GM12878 (cell line): ENCODE data around the gene SLC45A3. TPM values are rescaled to one million over a fixed set of nuclear protein-coding genes. Genes with fewer than 3 reads are reported as not detected.

Source experiments
- EED ChIP-seq: sonication (generic); IDR thresholded peaks from 2 replicates; pipeline ENCODE4 v1.6.1; 2016; ENCODE audit warnings: antibody characterized with exemption, low read depth
- ETV6 ChIP-seq, 2 experiments: fragments of 450-650 bp in 1 of 2; IDR thresholded peaks in 1 of 2; conservative IDR thresholded peaks in 1 of 2; 2 replicates each; pipeline ENCODE4 v1.6.1; 2014; ENCODE audit warnings: antibody characterized with exemption in 1 of 2, borderline replicate concordance in 1 of 2, low read depth in 1 of 2, mild to moderate bottlenecking in 1 of 2, moderate library complexity in 1 of 2
- EZH2 ChIP-seq: IDR thresholded peaks from 2 replicates; pipeline ENCODE4 v1.6.1; 2012; ENCODE audit warnings: low read depth, mild to moderate bottlenecking, control low read depth, inconsistent platforms, low read length, borderline replicate concordance; ENCODE audit not compliant: control insufficient read depth
- JUNB ChIP-seq: IDR thresholded peaks from 2 replicates; pipeline ENCODE4 v1.6.1; 2016; ENCODE audit warnings: antibody characterized with exemption, mild to moderate bottlenecking
- MEF2B ChIP-seq: fragments of 450-650 bp; IDR thresholded peaks from 2 replicates; pipeline ENCODE4 v1.6.1; 2018; ENCODE audit warnings: mild to moderate bottlenecking, moderate library complexity; ENCODE audit not compliant: partially characterized antibody, poor library complexity, severe bottlenecking
- NR2C2 ChIP-seq: IDR thresholded peaks from 2 replicates; pipeline ENCODE4 v1.6.1; 2011; ENCODE audit warnings: borderline replicate concordance, low read depth; ENCODE audit not compliant: control insufficient read depth, insufficient read length
- PAX8 ChIP-seq: fragments of 450-650 bp; IDR thresholded peaks from 2 replicates; pipeline ENCODE4 v1.6.1; 2017; ENCODE audit warnings: mild to moderate bottlenecking, moderate library complexity
- SMAD1 ChIP-seq: fragments of 450-650 bp; IDR thresholded peaks from 2 replicates; pipeline ENCODE4 v1.6.1; 2018; ENCODE audit warnings: mild to moderate bottlenecking, low read depth; ENCODE audit not compliant: partially characterized antibody
- STAT3 ChIP-seq: IDR thresholded peaks from 2 replicates; pipeline ENCODE4 v1.6.1; 2011; ENCODE audit warnings: low read depth, low read length, improper control_type of control experiment
- TARDBP ChIP-seq: IDR thresholded peaks from 2 replicates; pipeline ENCODE4 v1.6.1; 2016; ENCODE audit warnings: borderline replicate concordance
- WRNIP1 ChIP-seq: IDR thresholded peaks from 2 replicates; pipeline ENCODE4 v1.6.1; 2011; ENCODE audit warnings: low read depth, low read length, improper control_type of control experiment, borderline replicate concordance
- ZNF207 ChIP-seq: fragments of 450-650 bp; IDR thresholded peaks from 2 replicates; pipeline ENCODE4 v1.6.1; 2014; ENCODE audit warnings: antibody characterized with exemption, mild to moderate bottlenecking, borderline replicate concordance
- ZSCAN29 ChIP-seq: fragments of 450-650 bp; IDR thresholded peaks from 2 replicates; pipeline ENCODE4 v1.6.1; 2017; ENCODE audit warnings: mild to moderate bottlenecking, moderate library complexity
- polyA plus RNA-seq, 11 experiments: library from polyadenylated mRNA; depleted of rRNA in 4 of 11; unstranded in 6 of 11; stranded (reverse) in 5 of 11; fragments of >200 nt; fragmentation: Nextera tagmentation in 4 of 11; fragmentation: Illumina TruSeq in 1 of 11; extraction: Ambion mirVana in 4 of 11; extraction: Trizol in 1 of 11; gene quantifications; 1 replicate in 1 of 11; 2 replicates in 10 of 11; pipeline versions ENCODE4 v1.2.1 to v1.2.3, GENCODE V29; 2011 to 2016; ENCODE audit warnings: inconsistent platforms in 2 of 11, missing spikeins in 2 of 11, low read depth in 1 of 11
- total RNA-seq, 4 experiments: library from RNA; depleted of rRNA in 3 of 4; stranded (reverse); fragments of >200 nt in 3 of 4; fragmentation: Illumina TruSeq in 1 of 4; extraction: Trizol in 1 of 4; gene quantifications; 2 replicates each; pipeline versions ENCODE4 v1.2.1 to v1.2.3, GENCODE V29; 2013 to 2021
- TF ChIP-seq, protein P1 (sequence below): fragments of 450-650 bp; formaldehyde crosslinking; IDR thresholded peaks from 2 replicates; pipeline ENCODE4 v1.5.0; 2022; ENCODE audit warnings: mild to moderate bottlenecking, missing genetic modification characterization
- TF ChIP-seq, protein P2 (sequence below): IDR thresholded peaks from 2 replicates; pipeline ENCODE4 v1.6.1; 2012; ENCODE audit warnings: improper control_type of control experiment, low read depth, low read length; ENCODE audit not compliant: insufficient replicate concordance
- TF ChIP-seq, protein P3 (sequence below): IDR thresholded peaks from 2 replicates; pipeline ENCODE4 v1.6.1; 2011; ENCODE audit warnings: borderline replicate concordance, low read depth, mild to moderate bottlenecking, moderate library complexity, low read length; ENCODE audit not compliant: insufficient read depth, poor library complexity, severe bottlenecking
- TF ChIP-seq, protein P4 (sequence below): fragments of 450-650 bp; IDR thresholded peaks from 2 replicates; pipeline ENCODE4 v1.6.1; 2017; ENCODE audit warnings: low read depth, mild to moderate bottlenecking, moderate library complexity

Gene SLC45A3
- total and polyA plus RNA-seq, 10 of the 15 experiments (the other 5 are each of a cell fraction or from before 2014, with no cell fraction given), result 0.26 to 10.3 (median 4.1) TPM

DNA sequence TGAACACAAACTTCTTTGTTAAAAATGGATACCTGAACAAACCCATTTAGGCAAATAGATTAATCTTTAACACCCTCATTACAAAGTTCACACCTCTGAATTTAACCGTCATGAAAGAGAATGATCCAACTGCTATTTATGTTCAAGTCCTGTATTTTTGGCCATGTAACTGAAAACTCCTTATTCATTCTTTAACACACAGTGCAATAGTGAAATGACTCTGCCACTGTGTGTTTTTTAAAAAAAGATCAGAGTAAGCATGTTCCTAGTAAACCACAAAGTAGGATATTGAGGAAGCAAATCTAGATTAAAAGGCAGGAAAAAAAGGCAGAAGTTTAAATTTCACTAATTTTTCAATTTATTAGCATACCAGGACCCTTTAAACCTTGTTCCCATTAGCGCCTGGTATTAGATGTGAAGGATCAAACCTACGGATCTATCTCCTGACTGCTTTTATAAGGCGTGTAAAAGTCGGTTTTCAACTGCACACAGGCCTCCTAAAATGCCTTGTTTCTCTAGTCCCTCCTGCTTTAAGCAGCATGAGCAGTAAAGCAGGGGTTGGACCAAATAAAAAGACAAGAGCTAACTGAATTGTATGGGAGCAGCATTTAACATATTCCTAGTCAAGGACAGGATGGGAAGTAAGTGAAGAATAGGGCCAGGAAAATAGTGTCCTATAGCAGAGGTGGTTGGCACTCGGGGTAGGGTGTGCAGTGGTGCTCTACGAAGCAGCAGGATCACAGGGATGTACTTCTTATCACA lies 36.2 kb upstream of the SLC45A3 start (continued):
- TF ChIP-seq TARDBP (no peak), WRNIP1 (no peak), PAX8 (no peak), JUNB (no peak), ZSCAN29 (no peak), EZH2 (no peak), STAT3 (no peak), ETV6 (conservative IDR thresholded peaks at IDR 0.05 in 1 of 2, IDR thresholded peaks at IDR 0.05 in 1 of 2; ENCODE audit: borderline replicate concordance in 1 of 2, low read depth in 1 of 2) (no peak), SMAD1 (no peak), ZNF207 (no peak), NR2C2 (no peak), MEF2B (peak; percentile 82), EED (no peak)
- TF ChIP-seq, protein P1, sequence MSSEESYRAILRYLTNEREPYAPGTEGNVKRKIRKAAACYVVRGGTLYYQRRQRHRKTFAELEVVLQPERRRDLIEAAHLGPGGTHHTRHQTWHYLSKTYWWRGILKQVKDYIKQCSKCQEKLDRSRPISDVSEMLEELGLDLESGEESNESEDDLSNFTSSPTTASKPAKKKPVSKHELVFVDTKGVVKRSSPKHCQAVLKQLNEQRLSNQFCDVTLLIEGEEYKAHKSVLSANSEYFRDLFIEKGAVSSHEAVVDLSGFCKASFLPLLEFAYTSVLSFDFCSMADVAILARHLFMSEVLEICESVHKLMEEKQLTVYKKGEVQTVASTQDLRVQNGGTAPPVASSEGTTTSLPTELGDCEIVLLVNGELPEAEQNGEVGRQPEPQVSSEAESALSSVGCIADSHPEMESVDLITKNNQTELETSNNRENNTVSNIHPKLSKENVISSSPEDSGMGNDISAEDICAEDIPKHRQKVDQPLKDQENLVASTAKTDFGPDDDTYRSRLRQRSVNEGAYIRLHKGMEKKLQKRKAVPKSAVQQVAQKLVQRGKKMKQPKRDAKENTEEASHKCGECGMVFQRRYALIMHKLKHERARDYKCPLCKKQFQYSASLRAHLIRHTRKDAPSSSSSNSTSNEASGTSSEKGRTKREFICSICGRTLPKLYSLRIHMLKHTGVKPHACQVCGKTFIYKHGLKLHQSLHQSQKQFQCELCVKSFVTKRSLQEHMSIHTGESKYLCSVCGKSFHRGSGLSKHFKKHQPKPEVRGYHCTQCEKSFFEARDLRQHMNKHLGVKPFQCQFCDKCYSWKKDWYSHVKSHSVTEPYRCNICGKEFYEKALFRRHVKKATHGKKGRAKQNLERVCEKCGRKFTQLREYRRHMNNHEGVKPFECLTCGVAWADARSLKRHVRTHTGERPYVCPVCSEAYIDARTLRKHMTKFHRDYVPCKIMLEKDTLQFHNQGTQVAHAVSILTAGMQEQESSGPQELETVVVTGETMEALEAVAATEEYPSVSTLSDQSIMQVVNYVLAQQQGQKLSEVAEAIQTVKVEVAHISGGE (CRISPR knock-in tag), result no peak
- TF ChIP-seq, protein P2, sequence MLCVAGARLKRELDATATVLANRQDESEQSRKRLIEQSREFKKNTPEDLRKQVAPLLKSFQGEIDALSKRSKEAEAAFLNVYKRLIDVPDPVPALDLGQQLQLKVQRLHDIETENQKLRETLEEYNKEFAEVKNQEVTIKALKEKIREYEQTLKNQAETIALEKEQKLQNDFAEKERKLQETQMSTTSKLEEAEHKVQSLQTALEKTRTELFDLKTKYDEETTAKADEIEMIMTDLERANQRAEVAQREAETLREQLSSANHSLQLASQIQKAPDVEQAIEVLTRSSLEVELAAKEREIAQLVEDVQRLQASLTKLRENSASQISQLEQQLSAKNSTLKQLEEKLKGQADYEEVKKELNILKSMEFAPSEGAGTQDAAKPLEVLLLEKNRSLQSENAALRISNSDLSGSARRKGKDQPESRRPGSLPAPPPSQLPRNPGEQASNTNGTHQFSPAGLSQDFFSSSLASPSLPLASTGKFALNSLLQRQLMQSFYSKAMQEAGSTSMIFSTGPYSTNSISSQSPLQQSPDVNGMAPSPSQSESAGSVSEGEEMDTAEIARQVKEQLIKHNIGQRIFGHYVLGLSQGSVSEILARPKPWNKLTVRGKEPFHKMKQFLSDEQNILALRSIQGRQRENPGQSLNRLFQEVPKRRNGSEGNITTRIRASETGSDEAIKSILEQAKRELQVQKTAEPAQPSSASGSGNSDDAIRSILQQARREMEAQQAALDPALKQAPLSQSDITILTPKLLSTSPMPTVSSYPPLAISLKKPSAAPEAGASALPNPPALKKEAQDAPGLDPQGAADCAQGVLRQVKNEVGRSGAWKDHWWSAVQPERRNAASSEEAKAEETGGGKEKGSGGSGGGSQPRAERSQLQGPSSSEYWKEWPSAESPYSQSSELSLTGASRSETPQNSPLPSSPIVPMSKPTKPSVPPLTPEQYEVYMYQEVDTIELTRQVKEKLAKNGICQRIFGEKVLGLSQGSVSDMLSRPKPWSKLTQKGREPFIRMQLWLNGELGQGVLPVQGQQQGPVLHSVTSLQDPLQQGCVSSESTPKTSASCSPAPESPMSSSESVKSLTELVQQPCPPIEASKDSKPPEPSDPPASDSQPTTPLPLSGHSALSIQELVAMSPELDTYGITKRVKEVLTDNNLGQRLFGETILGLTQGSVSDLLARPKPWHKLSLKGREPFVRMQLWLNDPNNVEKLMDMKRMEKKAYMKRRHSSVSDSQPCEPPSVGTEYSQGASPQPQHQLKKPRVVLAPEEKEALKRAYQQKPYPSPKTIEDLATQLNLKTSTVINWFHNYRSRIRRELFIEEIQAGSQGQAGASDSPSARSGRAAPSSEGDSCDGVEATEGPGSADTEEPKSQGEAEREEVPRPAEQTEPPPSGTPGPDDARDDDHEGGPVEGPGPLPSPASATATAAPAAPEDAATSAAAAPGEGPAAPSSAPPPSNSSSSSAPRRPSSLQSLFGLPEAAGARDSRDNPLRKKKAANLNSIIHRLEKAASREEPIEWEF, result no peak
- TF ChIP-seq, protein P3, sequence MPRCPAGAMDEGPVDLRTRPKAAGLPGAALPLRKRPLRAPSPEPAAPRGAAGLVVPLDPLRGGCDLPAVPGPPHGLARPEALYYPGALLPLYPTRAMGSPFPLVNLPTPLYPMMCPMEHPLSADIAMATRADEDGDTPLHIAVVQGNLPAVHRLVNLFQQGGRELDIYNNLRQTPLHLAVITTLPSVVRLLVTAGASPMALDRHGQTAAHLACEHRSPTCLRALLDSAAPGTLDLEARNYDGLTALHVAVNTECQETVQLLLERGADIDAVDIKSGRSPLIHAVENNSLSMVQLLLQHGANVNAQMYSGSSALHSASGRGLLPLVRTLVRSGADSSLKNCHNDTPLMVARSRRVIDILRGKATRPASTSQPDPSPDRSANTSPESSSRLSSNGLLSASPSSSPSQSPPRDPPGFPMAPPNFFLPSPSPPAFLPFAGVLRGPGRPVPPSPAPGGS, result no peak
- TF ChIP-seq, protein P4, sequence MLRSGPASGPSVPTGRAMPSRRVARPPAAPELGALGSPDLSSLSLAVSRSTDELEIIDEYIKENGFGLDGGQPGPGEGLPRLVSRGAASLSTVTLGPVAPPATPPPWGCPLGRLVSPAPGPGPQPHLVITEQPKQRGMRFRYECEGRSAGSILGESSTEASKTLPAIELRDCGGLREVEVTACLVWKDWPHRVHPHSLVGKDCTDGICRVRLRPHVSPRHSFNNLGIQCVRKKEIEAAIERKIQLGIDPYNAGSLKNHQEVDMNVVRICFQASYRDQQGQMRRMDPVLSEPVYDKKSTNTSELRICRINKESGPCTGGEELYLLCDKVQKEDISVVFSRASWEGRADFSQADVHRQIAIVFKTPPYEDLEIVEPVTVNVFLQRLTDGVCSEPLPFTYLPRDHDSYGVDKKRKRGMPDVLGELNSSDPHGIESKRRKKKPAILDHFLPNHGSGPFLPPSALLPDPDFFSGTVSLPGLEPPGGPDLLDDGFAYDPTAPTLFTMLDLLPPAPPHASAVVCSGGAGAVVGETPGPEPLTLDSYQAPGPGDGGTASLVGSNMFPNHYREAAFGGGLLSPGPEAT, result peak; percentile 83; the same call in 1 of the 2 replicates
